NOMO-1 treated with DMSO at 0.1 percent for 48 hours (cell line): ENCODE results near the gene FLT1.

Source experiments
- DNase-seq: peaks from one replicate; lab custom pipeline; 2025; ENCODE audit not compliant: unreplicated experiment; lab: John Stamatoyannopoulos, UW

Gene FLT1

DNA sequence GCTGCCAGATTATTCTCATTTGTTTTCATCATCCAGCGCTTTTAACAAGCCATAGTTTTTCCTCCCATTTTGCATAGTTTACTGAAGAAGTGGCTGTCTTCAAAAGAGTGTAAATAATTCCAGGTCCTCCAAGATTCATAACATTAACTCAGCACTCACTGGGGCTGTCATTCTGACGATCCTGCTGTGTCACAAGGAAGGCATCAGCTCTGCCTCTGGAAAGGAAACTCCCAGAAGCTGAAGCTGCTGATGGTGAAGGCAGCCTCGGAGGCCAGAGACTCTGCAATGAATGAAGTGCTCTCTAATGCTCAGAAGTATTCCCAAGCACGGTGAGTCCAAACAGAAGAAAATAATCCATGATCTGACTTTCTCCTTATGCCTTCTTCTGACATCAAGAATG lies 60.0 kb downstream of the FLT1 start:
- no peak for DNase-seq

- DNase-seq, result no peak
These were observed 61.9 kb downstream of the FLT1 start for GRCh38 chr13:28432816-28433560.

- peak; percentile 52 for DNase-seq
These were observed 65.1 kb downstream of the FLT1 start for GRCh38 chr13:28429685-28430290.

DNA sequence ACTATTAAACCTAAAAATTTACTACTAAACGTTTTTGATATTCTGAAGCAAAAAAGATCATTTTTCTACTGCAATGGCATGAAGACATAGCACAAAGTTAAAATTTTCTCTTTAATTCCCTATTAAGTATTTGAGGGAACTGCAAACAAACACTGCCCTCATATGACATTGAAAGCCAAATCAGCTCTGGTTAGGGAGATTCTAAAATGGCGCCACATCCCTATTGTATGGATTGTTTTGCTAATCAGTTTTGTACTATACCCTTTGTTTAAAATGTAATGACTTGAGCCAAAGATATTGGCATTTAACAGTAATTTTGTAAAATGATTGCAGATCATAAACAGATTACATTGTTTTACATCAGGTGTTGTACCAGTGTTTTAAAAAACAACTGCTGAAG lies 65.8 kb downstream of the FLT1 start:
- DNase-seq, result no peak

DNA sequence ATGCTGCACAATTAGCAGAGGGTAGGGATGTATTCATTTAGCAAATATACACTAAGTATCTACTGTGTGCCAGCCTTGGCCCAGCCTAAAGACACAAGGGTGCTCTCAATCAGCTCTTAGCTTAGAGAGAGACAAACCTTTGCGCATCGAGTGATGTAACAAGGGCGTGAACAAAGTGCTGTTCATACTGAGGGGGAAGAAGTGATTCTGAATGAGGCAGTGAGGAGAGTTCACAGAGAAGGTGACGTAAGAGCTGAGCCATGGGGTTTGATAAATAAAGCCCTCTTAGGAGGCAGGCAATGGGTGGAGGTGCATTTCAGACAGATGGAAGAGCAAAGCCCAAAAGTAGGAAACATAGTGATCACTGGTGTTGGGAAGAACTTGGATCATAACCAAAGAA lies 68.5 kb downstream of the FLT1 start:
- peak; percentile 52 for DNase-seq

GRCh38 chr13:28425793-28426192 lies 69.1 kb downstream of the FLT1 start:
- DNase-seq, result no peak

GRCh38 chr13:28424541-28424940 lies 70.4 kb downstream of the FLT1 start:
- no peak for DNase-seq

DNA sequence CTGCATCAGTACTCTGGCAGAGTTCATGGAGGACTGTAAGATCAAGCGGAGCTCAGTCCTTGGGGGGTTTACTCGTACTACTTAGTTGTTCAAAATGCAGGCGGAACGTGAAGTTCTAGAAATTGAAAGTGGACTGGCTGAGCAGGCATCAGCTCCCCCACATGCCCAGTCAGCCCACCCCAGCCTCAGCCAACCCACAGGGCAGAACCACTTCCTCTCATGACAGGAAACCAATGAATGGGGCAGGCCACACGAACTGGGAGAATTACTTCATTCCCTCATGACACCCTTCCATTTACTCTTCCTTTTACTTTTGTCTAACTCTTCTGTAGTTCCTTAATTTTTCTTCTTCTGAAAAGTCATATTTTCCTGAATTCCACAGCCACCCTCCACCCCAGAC lies 71.9 kb downstream of the FLT1 start:
- peak; percentile 98 for DNase-seq

GRCh38 chr13:28421676-28422410 lies 73.1 kb downstream of the FLT1 start:
- peak; percentile 78 for DNase-seq

DNA sequence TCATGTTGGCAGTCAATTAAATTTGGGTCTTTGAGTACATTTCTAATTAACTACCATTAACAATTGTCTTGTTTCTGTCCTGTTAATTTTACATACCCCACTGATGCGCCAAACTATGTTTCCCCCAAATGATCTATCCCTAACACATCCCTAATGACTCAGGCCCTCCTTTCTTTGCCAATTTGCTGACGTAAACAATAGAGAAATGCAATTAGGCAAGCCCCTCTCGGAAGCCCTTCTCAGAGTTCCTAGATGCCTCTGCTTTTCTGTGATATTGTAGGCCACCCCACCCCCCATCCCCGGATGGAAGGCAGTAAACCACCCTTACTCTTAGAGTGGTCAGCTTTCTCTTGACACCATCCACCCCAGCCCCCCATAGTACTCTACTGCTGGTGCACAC lies 74.2 kb downstream of the FLT1 start:
- no peak for DNase-seq

DNA sequence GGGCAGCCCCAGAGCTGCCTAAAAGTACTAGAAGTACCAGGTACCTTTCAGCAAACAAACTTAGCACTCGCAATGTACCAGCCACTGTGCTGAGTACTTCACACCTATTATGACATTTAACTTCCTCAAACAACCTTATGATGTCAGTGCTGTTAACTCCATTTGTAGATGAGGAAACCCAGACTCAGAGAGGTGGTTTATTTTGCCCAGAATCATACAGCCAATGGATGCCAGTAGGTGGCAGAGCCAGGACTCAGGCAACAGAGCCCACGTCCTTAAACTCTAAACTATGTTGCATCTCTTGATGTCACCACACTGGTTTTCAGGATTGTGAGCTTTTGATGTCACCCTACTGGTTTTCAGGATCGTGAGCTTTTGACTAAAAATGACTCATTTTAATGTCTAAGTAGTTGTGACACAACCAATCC lies 78.9 kb downstream of the FLT1 start:
- DNase-seq, result peak; percentile 90

DNA sequence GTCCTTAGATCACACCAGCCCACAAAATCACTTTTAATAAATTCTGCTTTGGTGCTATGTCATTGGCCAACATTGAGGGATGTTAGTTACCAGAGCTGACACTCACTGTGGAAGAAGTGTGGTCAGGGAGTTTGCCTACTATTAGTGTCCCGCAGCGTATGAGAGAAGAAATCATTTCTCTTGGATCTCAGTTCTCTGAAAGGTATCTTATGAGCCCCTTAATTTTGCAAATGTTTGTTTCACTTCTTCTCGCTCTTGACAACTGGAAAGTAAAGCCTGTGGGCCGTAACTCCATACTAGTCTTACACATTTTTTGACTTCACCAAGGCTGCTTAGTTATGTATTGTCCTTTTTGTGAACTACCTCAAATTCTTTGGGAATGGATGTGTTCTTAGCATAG lies 80.9 kb downstream of the FLT1 start:
- DNase-seq, result no peak

DNA sequence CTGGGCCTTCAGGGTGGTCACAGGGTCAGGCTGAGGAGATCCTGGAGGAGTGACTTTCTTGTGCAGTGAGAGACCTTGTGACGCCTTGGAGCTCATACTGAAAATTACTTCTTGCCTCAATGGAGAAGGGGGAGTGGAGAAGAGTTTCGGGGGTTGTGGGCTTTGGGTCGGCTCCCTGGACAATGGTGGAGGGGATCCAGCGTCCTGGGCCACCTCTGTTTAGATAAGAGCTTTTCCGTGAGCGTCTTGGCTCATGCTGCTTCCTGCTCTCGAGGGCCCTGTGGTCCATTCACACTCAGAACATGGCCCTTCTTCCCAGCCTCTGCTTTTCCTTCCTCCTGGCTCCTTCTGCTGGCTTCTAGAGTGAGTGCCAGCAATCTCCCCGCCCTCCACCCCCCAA lies 81.9 kb downstream of the FLT1 start:
- DNase-seq, result no peak

GRCh38 chr13:28411831-28412353 lies 83.0 kb downstream of the FLT1 start:
- peak; percentile 24 for DNase-seq

DNA sequence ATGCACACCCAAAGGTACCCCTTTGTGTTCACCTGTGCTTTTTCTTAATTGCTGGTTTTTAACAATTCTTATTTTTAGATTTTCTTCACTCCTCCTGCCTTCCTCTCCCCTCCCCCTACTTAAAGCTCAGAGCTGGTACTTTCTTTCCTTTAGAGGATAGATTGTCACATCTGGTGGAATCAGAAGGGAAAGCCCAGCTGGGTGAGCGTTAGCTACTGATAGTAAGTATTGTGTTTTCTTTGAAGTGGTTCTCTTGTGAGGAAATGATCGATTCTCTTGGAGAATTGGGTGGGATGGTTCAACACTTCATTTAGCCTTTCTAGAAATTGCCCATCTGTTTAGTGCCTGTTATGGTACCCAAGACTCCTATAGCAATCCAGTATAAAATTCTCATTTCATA lies 84.8 kb downstream of the FLT1 start:
- DNase-seq, result no peak

- DNase-seq, result no peak
These were observed 85.3 kb downstream of the FLT1 start for GRCh38 chr13:28409648-28410047.

GRCh38 chr13:28408863-28409262 lies 86.1 kb downstream of the FLT1 start:
- DNase-seq, result no peak

- no peak for DNase-seq
These were observed 86.6 kb downstream of the FLT1 start for GRCh38 chr13:28408235-28408848.

DNA sequence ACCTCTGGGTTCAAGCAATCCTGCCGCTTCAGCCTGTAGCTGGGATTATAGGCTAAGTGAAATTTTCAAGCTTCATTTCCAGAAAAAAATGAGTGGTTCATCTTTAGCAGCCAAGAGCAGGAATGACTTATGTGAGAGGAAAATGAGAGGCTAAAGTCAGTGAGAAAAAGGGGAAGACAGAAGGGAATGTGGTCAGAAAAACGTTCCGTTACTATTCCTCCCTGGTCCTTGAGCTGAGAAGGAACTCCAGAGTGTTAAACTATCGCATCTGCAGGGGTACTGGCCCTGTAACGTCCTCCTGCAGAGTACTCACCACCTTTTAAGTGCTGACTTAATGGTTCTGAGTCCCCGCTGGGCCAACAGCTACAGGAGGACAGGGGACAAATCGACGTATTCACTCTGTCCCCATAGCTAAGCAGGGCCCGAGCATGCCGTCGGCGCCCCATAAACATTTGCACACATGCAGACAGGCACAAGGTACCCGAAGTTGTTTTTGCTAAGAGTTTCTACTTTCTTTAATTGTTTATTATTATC lies 88.1 kb downstream of the FLT1 start:
- DNase-seq, result no peak

DNA sequence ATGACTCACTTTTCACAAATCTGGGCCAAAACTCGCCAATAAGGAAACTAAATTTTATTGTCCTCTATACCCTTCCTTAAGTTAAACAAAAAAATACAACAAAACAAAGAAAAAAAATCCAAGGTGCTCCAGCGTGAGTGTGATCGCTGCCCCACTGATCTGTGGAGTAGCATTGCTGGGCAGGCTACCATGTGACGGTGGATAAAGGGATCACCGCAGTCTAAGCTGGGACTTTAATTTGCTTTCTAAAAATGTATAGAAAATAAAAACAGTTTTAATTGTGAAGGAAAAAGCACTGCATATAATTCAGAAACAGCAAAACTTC lies 92.9 kb downstream of the FLT1 start:
- DNase-seq, result no peak

- DNase-seq, result peak; percentile 88
These were observed 93.4 kb downstream of the FLT1 start for GRCh38 chr13:28401303-28402056.
